ENCODE results near the gene TEKT5. TPM values are rescaled to one million over a fixed set of nuclear protein-coding genes. Genes with fewer than 3 reads are reported as not detected.

The TEKT5 gene
- total RNA-seq, 1 experiment from 2014 or later: not detected

- Histone ChIP-seq H3K4me3 (ENCODE audit: low read depth in 2 of 2, low read length in 2 of 2) (no peak overlapping the region), H3K27me3 (ENCODE audit: control insufficient read depth, insufficient read depth, low read length) (no peaks in the 10 kb centered on the region; the same call in none of the 2 replicates), H3K36me3 (ENCODE audit: control insufficient read depth, insufficient read depth, low read length) (no peaks in the 10 kb centered on the region), H3K27ac (ENCODE audit: low read length) (no peak overlapping the region), H3K4me1 (ENCODE audit: control insufficient read depth, insufficient read depth, low read length) (no peaks in the 10 kb centered on the region), H3K9me3 (ENCODE audit: control insufficient read depth, insufficient read depth, low read depth, low read length) (no peaks in the 10 kb centered on the region)
- intact Hi-C loops (cut with micrococcal nuclease; ENCODE audit: unreplicated experiment): no loop called here
- DNase-seq (ENCODE audit: low read depth, low spot score) (no peak), ATAC-seq (no peak)
- TF ChIP-seq SIN3A (IDR thresholded peaks at IDR 0.05; ENCODE audit: borderline replicate concordance, insufficient read depth, low read depth, low read length) (no peak), CTCF (IDR thresholded peaks at IDR 0.05) (no peak), POLR2AphosphoS5 (IDR thresholded peaks at IDR 0.05; ENCODE audit: low read depth, low read length) (no peak), TCF7L2 (IDR thresholded peaks at IDR 0.05; ENCODE audit: low read depth, low read length) (no peak)
- TF ChIP-seq, protein P1, sequence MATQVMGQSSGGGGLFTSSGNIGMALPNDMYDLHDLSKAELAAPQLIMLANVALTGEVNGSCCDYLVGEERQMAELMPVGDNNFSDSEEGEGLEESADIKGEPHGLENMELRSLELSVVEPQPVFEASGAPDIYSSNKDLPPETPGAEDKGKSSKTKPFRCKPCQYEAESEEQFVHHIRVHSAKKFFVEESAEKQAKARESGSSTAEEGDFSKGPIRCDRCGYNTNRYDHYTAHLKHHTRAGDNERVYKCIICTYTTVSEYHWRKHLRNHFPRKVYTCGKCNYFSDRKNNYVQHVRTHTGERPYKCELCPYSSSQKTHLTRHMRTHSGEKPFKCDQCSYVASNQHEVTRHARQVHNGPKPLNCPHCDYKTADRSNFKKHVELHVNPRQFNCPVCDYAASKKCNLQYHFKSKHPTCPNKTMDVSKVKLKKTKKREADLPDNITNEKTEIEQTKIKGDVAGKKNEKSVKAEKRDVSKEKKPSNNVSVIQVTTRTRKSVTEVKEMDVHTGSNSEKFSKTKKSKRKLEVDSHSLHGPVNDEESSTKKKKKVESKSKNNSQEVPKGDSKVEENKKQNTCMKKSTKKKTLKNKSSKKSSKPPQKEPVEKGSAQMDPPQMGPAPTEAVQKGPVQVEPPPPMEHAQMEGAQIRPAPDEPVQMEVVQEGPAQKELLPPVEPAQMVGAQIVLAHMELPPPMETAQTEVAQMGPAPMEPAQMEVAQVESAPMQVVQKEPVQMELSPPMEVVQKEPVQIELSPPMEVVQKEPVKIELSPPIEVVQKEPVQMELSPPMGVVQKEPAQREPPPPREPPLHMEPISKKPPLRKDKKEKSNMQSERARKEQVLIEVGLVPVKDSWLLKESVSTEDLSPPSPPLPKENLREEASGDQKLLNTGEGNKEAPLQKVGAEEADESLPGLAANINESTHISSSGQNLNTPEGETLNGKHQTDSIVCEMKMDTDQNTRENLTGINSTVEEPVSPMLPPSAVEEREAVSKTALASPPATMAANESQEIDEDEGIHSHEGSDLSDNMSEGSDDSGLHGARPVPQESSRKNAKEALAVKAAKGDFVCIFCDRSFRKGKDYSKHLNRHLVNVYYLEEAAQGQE (IDR thresholded peaks at IDR 0.05; ENCODE audit: insufficient read depth in 1 of 2, low read depth in 2 of 2, low read length in 1 of 2): no peak
- ChIA-PET POLR2A (no interaction called here), CTCF (no interaction called here)
- in situ Hi-C loops (cut with HindIII; ENCODE audit: low pct_unique_long_range_greater_than_20kb, low sequenced_read_pairs): no loop called here
- no TSS peak for BruUV-seq (replicated peaks)
These were observed 32.5 kb downstream of the TEKT5 start for GRCh38 chr16:10662212-10662611.

DNA sequence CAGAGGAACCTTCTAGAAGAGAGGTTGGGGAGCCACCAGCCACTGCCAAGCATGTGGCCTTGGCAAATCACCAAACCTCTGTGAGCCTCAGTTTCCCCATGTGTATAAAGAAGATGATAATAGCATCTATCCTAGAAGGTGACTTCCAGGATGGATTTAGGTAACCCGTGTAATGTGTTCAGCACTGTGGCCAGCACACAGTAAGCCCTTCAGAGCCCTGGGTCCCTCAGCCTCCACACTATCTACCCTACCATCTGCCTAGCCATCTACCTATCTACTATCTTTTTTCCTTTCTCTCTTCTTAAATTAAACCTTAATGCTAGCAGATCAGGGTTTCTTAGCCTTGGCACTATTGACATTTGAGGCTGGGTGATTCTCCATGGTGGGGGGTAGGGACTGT is 33.0 kb downstream of the TEKT5 start:
- intact Hi-C loops (cut with micrococcal nuclease; ENCODE audit: unreplicated experiment): no loop called here
- Histone ChIP-seq H3K4me3 (ENCODE audit: low read depth in 2 of 2, low read length in 2 of 2) (no peak overlapping the region), H3K27me3 (ENCODE audit: control insufficient read depth, insufficient read depth, low read length) (no peaks in the 10 kb centered on the region; the same call in none of the 2 replicates), H3K36me3 (ENCODE audit: control insufficient read depth, insufficient read depth, low read length) (no peaks in the 10 kb centered on the region), H3K4me1 (ENCODE audit: control insufficient read depth, insufficient read depth, low read length) (no peaks in the 10 kb centered on the region), H3K27ac (ENCODE audit: low read length) (no peak overlapping the region), H3K9me3 (ENCODE audit: control insufficient read depth, insufficient read depth, low read depth, low read length) (no peaks in the 10 kb centered on the region)
- BruUV-seq (replicated peaks): no TSS peak
- POLR2A ChIA-PET: no interaction called here
- CTCF ChIA-PET: interaction anchor here (0.6 kb wide), 1 partner anchor 98 kb away, joined by 6 read pairs; no protein-coding TSS in a partner anchor
- DNase-seq (ENCODE audit: low read depth, low spot score): no peak
- no peak for ATAC-seq
- TF ChIP-seq SIN3A (IDR thresholded peaks at IDR 0.05; ENCODE audit: borderline replicate concordance, insufficient read depth, low read depth, low read length) (no peak), CTCF (IDR thresholded peaks at IDR 0.05) (no peak), TCF7L2 (IDR thresholded peaks at IDR 0.05; ENCODE audit: low read depth, low read length) (no peak), POLR2AphosphoS5 (IDR thresholded peaks at IDR 0.05; ENCODE audit: low read depth, low read length) (no peak)
- TF ChIP-seq, protein P1 (IDR thresholded peaks at IDR 0.05; ENCODE audit: insufficient read depth in 1 of 2, low read depth in 2 of 2, low read length in 1 of 2): no peak
- in situ Hi-C loops (cut with HindIII; ENCODE audit: low pct_unique_long_range_greater_than_20kb, low sequenced_read_pairs): no loop called here
